ENCODE data around the gene NUP205.
"Not testable (repeated sequence)": the region's sequence is repeated elsewhere in the genome, so short reads cannot be mapped to it uniquely, and the experiment has no call there.

The NUP205 gene

GRCh38 chr7:135662373-135663114, 104.8 kb downstream of the NUP205 start, which contains the start of gene STMP1:
STMP1 (plus strand) TSS chr7:135662514.
- FAIRE-seq (peak; percentile 92), DNase-seq (ENCODE audit: insufficient read length, low spot score) (peak; percentile 87)

- no peak for FAIRE-seq
- no peak for DNase-seq (ENCODE audit: insufficient read length, low spot score)
Measured at GRCh38 chr7:135664046-135664589, 106.4 kb downstream of the NUP205 start.

GRCh38 chr7:135665042-135665441, 107.3 kb downstream of the NUP205 start:
- DNase-seq (ENCODE audit: insufficient read length, low spot score) (no peak), FAIRE-seq (no peak)

- no peak for FAIRE-seq
- no peak for DNase-seq (ENCODE audit: insufficient read length, low spot score)
Measured at GRCh38 chr7:135666156-135666555, 108.4 kb downstream of the NUP205 start.

- no peak for FAIRE-seq
Measured at GRCh38 chr7:135666846-135667245, 109.1 kb downstream of the NUP205 start.

GRCh38 chr7:135667626-135668025, 109.9 kb downstream of the NUP205 start:
- not testable (repeated sequence) for DNase-seq (ENCODE audit: insufficient read length, low spot score); FAIRE-seq

More at GRCh38 chr7:135666846-135667245, 109.1 kb downstream of the NUP205 start:
- DNase-seq (ENCODE audit: insufficient read length, low spot score) = no peak

GRCh38 chr7:135668852-135669395, 111.2 kb downstream of the NUP205 start:
- not testable (repeated sequence) for FAIRE-seq; DNase-seq (ENCODE audit: insufficient read length, low spot score)

- no peak for FAIRE-seq
- DNase-seq (ENCODE audit: insufficient read length, low spot score) = no peak
Measured at GRCh38 chr7:135669774-135670173, 112.1 kb downstream of the NUP205 start.

GRCh38 chr7:135670179-135670578, 112.5 kb downstream of the NUP205 start:
- FAIRE-seq (no peak), DNase-seq (ENCODE audit: insufficient read length, low spot score) (no peak)

GRCh38 chr7:135672560-135673359, 115.0 kb downstream of the NUP205 start:
- FAIRE-seq = peak; percentile 71
- DNase-seq (ENCODE audit: insufficient read length, low spot score) = peak; percentile 26

GRCh38 chr7:135673360-135673706, 115.6 kb downstream of the NUP205 start:
- no peak for FAIRE-seq
- no peak for DNase-seq (ENCODE audit: insufficient read length, low spot score)

- DNase-seq (ENCODE audit: insufficient read length, low spot score) (no peak), FAIRE-seq (no peak)
Measured at GRCh38 chr7:135678612-135679575, 121.2 kb downstream of the NUP205 start.

- DNase-seq (ENCODE audit: insufficient read length, low spot score) = no peak
- FAIRE-seq = no peak
Measured at GRCh38 chr7:135681762-135682161, 124.0 kb downstream of the NUP205 start.

- FAIRE-seq = no peak
- no peak for DNase-seq (ENCODE audit: insufficient read length, low spot score)
Measured at GRCh38 chr7:135682191-135682590, 124.5 kb downstream of the NUP205 start.

GRCh38 chr7:135683609-135684008, 125.9 kb downstream of the NUP205 start:
- DNase-seq (ENCODE audit: insufficient read length, low spot score) (no peak), FAIRE-seq (no peak)

GRCh38 chr7:135684136-135684535, 126.4 kb downstream of the NUP205 start:
- no peak for DNase-seq (ENCODE audit: insufficient read length, low spot score)
- no peak for FAIRE-seq

GRCh38 chr7:135684699-135685098, 127.0 kb downstream of the NUP205 start:
- FAIRE-seq (no peak), DNase-seq (ENCODE audit: insufficient read length, low spot score) (no peak)

- no peak for DNase-seq (ENCODE audit: insufficient read length, low spot score)
- no peak for FAIRE-seq
Measured at GRCh38 chr7:135685306-135686084, 127.8 kb downstream of the NUP205 start.

- DNase-seq (ENCODE audit: insufficient read length, low spot score) (no peak), FAIRE-seq (no peak)
Measured at GRCh38 chr7:135687466-135687865, 129.7 kb downstream of the NUP205 start.

All from GM19239 (cell line).